DMS 273 (cell line): ENCODE results near the gene CD200R1L.

Experiments used
- DNase-seq: peaks from one replicate; lab custom pipeline; 2025; ENCODE audit not compliant: unreplicated experiment; lab: John Stamatoyannopoulos, UW

The CD200R1L gene

GRCh38 chr3:112769286-112769978 is 77.2 kb downstream of the CD200R1L start:
- no peak for DNase-seq

DNA sequence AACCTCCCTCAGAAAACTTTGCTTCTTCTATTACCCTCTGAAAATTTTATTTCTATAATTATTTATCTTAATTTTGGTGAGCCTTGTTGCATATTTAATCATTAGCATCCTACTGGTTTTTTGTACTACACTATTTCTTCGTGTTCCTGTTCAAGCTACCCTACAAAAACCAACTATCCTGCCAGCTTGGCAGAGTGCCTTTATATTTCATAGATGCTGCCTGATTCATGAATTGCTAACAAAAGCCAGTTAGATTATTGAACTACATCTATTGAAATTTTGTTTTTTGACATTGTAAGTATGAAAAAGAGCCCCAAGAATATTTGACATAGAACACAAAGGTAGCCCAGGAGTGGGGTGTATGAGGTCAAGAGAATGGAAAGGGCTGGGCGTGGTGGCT is 78.9 kb downstream of the CD200R1L start:
- no peak for DNase-seq

GRCh38 chr3:112767177-112767576 is 79.5 kb downstream of the CD200R1L start:
- no peak for DNase-seq
